ENCODE measurements around the gene ZNF483.
"Not testable (repeated sequence)": the region's sequence is repeated elsewhere in the genome, so short reads cannot be mapped to it uniquely, and the experiment has no call there.

ZNF483 gene

DNA sequence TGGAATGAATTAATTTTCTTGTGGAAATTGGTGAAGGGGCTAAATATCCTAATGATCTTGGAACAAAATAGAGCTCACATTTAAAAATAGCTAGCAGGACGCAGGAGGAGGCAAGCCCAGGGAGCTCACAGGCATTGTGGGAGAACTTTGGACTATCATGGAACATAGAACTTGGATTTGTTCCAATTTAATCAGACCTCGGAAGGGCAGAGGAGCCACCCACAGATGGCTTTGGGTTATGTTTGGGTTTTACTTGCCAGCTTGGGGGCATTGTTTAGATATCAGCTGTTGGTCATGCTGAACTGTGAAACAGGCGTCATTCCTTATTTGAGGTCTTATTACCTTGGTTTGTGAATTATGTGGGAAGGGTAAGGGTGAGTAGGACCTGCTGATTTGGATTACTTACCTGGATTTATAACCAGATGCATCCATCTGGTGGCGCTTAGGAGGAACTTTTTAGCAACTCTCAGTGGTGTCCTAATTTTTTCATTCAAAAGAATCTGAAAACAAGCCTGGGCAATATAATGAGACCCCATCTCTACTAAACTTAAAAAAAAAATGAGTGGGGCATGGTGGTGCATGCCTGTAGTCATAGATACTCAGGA, 88.6 kb downstream of the ZNF483 start:
- no peak overlapping the region for H3K4me3 ChIP-seq (ENCODE audit: low read length)
- TF ChIP-seq ZNF274 (IDR thresholded peaks at IDR 0.05; ENCODE audit: low read depth, low read length): no peak

DNA sequence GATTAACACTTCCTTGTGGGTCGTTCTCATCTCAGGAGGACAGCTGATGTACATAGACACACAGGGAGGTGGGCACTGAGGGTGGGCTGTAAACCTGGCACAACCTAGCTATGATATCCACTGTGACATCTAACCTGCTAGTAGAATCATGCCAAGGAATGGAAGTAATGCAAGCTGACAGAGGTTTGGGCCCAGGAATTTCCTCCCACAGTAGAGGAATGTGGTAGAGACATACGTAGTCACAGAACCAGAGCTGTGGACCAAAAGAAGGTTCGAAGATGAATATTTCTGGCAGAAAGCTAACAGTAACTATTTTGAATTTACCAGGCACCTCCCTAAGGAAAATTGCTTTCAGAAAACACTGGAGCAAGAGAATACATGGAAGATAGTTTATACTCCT, 90.9 kb downstream of the ZNF483 start:
- no peak overlapping the region for H3K4me3 ChIP-seq (ENCODE audit: low read length)
- TF ChIP-seq ZNF274 (IDR thresholded peaks at IDR 0.05; ENCODE audit: low read depth, low read length): no peak

DNA sequence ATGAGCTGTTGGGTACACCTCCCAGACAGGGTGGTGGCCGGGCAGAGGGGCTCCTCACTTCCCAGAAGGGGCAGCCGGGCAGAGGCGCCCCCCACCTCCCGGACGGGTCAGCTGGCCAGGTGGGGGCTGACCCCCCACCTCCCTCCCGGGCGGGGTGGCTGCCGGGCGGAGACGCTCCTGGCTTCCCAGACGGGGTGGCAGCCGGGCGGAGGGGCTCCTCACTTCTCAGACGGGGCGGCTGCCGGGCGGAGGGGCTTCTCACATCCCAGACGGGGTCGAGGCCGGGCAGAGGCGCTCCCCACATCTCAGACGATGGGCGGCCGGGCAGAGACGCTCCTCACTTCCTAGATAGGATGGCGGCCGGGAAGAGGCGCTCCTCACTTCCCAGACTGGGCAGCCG, 92.4 kb downstream of the ZNF483 start:
- H3K4me3 ChIP-seq (ENCODE audit: low read length): not testable (repeated sequence)

DNA sequence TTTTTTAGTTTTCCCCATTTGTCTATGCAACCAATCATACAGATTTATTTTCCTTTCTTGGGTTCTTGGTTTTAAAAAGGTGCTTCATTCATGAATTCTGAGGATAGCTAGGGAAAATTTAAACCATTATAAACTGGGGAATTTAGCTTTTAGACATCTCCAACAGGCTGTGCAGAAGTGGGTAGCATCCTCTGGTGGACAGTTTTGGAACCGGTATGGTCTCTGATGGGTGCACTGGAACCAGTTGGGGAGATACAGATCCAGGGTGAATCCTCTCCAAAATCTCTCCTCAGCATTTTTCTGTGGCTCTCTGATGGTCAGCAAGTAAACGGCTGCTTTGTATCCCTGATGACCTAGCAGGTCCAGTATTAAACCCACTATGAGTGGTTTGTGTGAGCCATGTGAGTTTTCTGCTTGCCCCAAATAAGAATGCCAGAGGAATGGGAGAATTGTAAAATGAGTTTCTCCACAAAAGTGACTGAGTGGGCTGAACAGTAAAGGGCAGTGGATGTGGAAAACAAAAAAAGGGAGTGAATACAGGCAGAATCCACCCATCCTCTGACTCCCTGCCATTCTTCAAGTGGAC, 97.0 kb downstream of the ZNF483 start:
- TF ChIP-seq ZNF274 (IDR thresholded peaks at IDR 0.05; ENCODE audit: low read depth, low read length): no peak
- no peak overlapping the region for H3K4me3 ChIP-seq (ENCODE audit: low read length)

DNA sequence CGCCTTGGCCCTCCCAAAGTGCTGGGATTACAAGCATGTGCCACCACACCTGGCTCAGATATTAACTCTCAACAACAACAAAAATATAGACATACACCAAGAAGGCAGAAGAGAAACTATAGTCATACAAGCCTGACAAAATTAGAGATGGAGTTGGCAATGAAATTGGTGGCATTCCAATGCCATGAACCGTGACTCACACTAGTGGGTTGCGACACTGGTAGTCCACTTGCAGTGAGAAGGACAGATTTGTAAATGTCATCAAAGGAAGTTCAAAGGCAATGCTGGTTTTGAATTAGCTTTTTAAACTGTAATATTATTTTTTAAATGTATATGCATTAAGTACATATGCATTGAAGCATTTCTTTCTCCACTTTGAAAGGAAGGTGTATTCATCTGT, 97.6 kb downstream of the ZNF483 start:
- TF ChIP-seq ZNF274 (IDR thresholded peaks at IDR 0.05; ENCODE audit: low read depth, low read length): no peak
- no peak overlapping the region for H3K4me3 ChIP-seq (ENCODE audit: low read length)

Measured in GM08714 (cell line).